OCI-LY7 (cell line): ENCODE measurements around the gene SPACA1. TPM values are rescaled to one million over a fixed set of nuclear protein-coding genes. Genes with fewer than 3 reads are reported as not detected.

Source experiments
- BruUV-seq: library from RNA; stranded (reverse); fragments of 400-500 nt; replicated peaks from 2 replicates; lab custom pipeline; 2021; lab: Mats Ljungman, UMichigan
- CTCF ChIA-PET: fragments of 300-600 bp; sonication (Branson Sonifier 250); formaldehyde crosslinking; loops from one replicate; lab custom pipeline; 2022; ENCODE audit warnings: antibody characterized with exemption; ENCODE audit not compliant: unreplicated experiment; lab: Charles Lee
- POLR2A ChIA-PET: fragments of 300-600 bp; sonication (Branson Sonifier 250); formaldehyde crosslinking; loops from one replicate; lab custom pipeline; 2022; ENCODE audit warnings: antibody characterized with exemption; lab: Charles Lee
- DNase-seq: peaks from one replicate; pipeline ENCODE4 v3.0.0-alpha.2; 2015; ENCODE audit warnings: low spot score
- H2AFZ ChIP-seq: fragments of 200-600 bp; sonication (generic), shearing (Covaris generic); 2 replicates; pipeline ENCODE4 v1.6.1; 2014; ENCODE audit warnings: mild to moderate bottlenecking, antibody characterized with exemption, low read length, moderate library complexity
- H3K27ac ChIP-seq: fragments of 200-600 bp; sonication (generic); 2 replicates; pipeline ENCODE4 v1.5.1; 2014; ENCODE audit warnings: mixed run types, low read depth, mild to moderate bottlenecking, moderate library complexity, low read length, inconsistent platforms; ENCODE audit not compliant: poor library complexity, severe bottlenecking
- H3K36me3 ChIP-seq: fragments of 200-600 bp; sonication (generic); 2 replicates; pipeline ENCODE4 v1.6.1; 2014; ENCODE audit warnings: mild to moderate bottlenecking, antibody characterized with exemption, low read length, moderate library complexity, mixed read lengths; ENCODE audit not compliant: insufficient read depth
- H3K4me1 ChIP-seq: fragments of 200-600 bp; sonication (generic); 2 replicates; pipeline ENCODE4 v1.5.1; 2014; ENCODE audit warnings: mild to moderate bottlenecking, low read length; ENCODE audit not compliant: insufficient read depth, poor library complexity, severe bottlenecking
- H3K4me2 ChIP-seq: fragments of 200-600 bp; sonication (generic); 2 replicates; pipeline ENCODE4 v1.6.1; 2014; ENCODE audit warnings: mild to moderate bottlenecking, low read length
- H3K4me3 ChIP-seq: fragments of 200-600 bp; sonication (generic); 2 replicates; pipeline ENCODE4 v1.5.1; 2014; ENCODE audit warnings: mild to moderate bottlenecking, low read depth, low read length; ENCODE audit not compliant: poor library complexity, severe bottlenecking
- H3K79me2 ChIP-seq: fragments of 200-600 bp; sonication (generic); 2 replicates; pipeline ENCODE4 v1.6.1; 2016; ENCODE audit warnings: low read depth, mild to moderate bottlenecking, low read length, moderate library complexity, mixed read lengths; ENCODE audit not compliant: insufficient read depth
- H3K9me2 ChIP-seq: fragments of 200-600 bp; sonication (generic); 2 replicates; pipeline ENCODE4 v1.6.1; 2016; ENCODE audit warnings: mild to moderate bottlenecking, low read length, mixed read lengths; ENCODE audit not compliant: insufficient read depth
- H3K9me3 ChIP-seq: fragments of 200-600 bp; sonication (generic); 2 replicates; pipeline ENCODE4 v1.6.1; 2014; ENCODE audit warnings: mild to moderate bottlenecking, mixed run types, low read length, mixed read lengths
- H4K20me1 ChIP-seq: fragments of 200-600 bp; sonication (generic); 2 replicates; pipeline ENCODE4 v1.6.1; 2014; ENCODE audit warnings: mild to moderate bottlenecking, antibody characterized with exemption, low read length, moderate library complexity, mixed read lengths; ENCODE audit not compliant: insufficient read depth
- EZH2phosphoT487 ChIP-seq: fragments of 200-600 bp; sonication (generic); IDR thresholded peaks from 2 replicates; pipeline ENCODE4 v1.6.1; 2018; ENCODE audit warnings: low read depth, borderline replicate concordance, mild to moderate bottlenecking, mixed run types, antibody characterized with exemption, low read length, moderate library complexity, mixed read lengths
- intact Hi-C: fragments of 100-400 bp; cut with micrococcal nuclease; formaldehyde crosslinking; loops from one replicate; pipeline ENCODE4 v1.10.0; 2022; ENCODE audit not compliant: unreplicated experiment
- total RNA-seq, 2 experiments: library from RNA; depleted of rRNA in 1 of 2; stranded (reverse); fragments of >200 nt in 1 of 2; shearing (Covaris generic) in 1 of 2; gene quantifications; 2 replicates each; pipeline ENCODE4 v1.2.3, GENCODE V29; 2014 to 2022
- TF ChIP-seq, protein P1 (sequence below): fragments of 200-600 bp; sonication (generic); conservative IDR thresholded peaks from 2 replicates; pipeline ENCODE4 v1.5.1; 2014; ENCODE audit warnings: mild to moderate bottlenecking, antibody characterized with exemption, low read length, moderate library complexity, mixed read lengths

SPACA1 gene
- total RNA-seq, 2 experiments from 2014 or later, result not detected

DNA sequence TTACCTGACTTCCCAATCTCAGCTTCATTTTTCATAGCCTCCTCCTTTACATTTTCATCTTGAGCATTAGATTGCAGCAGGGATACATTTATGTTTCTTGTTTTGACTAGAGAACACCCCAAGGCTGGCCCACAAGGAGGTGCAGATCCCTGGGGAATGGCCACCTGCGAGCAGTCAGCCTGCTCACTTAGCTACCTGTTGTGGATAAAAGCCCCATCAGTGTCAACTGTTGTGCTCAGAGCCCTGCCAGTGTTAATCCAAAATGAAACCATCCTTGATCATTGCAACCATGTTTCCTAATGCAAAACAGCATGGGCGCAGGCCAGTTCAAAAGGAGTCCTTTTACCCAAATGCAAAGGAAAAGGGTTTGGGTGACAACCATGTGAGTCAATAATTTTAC, 67.7 kb downstream of the SPACA1 start:
- intact Hi-C loops, result no loop called here
- peak overlapping the region; percentile 69 for H2AFZ ChIP-seq
- no peaks in the 10 kb centered on the region for H3K79me2 ChIP-seq
- TF ChIP-seq, protein P1, sequence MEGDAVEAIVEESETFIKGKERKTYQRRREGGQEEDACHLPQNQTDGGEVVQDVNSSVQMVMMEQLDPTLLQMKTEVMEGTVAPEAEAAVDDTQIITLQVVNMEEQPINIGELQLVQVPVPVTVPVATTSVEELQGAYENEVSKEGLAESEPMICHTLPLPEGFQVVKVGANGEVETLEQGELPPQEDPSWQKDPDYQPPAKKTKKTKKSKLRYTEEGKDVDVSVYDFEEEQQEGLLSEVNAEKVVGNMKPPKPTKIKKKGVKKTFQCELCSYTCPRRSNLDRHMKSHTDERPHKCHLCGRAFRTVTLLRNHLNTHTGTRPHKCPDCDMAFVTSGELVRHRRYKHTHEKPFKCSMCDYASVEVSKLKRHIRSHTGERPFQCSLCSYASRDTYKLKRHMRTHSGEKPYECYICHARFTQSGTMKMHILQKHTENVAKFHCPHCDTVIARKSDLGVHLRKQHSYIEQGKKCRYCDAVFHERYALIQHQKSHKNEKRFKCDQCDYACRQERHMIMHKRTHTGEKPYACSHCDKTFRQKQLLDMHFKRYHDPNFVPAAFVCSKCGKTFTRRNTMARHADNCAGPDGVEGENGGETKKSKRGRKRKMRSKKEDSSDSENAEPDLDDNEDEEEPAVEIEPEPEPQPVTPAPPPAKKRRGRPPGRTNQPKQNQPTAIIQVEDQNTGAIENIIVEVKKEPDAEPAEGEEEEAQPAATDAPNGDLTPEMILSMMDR, result no peak
- TF ChIP-seq EZH2phosphoT487, result no peak
- H3K36me3 ChIP-seq, result peaks cover 6% of the 10 kb centered on the region; the same call in 1 of the 2 replicates
- H4K20me1 ChIP-seq, result no peaks in the 10 kb centered on the region
- ChIA-PET CTCF (no interaction called here), POLR2A (interaction anchor here (0.5 to 1.4 kb wide), 8 partner anchors 9 to 409 kb away, joined by 3 to 5 read pairs (median 3); no protein-coding TSS in a partner anchor)
- peak; percentile 84 for DNase-seq
- no peaks in the 10 kb centered on the region for H3K9me2 ChIP-seq
- H3K9me3 ChIP-seq, result peaks cover 9% of the 10 kb centered on the region
- peak overlapping the region; percentile 95 for H3K27ac ChIP-seq
- peak overlapping the region; percentile 69 for H3K4me2 ChIP-seq
- BruUV-seq, result no TSS peak
- H3K4me1 ChIP-seq, result peaks cover 40% of the 10 kb centered on the region
- H3K4me3 ChIP-seq, result peak overlapping the region; percentile 44

DNA sequence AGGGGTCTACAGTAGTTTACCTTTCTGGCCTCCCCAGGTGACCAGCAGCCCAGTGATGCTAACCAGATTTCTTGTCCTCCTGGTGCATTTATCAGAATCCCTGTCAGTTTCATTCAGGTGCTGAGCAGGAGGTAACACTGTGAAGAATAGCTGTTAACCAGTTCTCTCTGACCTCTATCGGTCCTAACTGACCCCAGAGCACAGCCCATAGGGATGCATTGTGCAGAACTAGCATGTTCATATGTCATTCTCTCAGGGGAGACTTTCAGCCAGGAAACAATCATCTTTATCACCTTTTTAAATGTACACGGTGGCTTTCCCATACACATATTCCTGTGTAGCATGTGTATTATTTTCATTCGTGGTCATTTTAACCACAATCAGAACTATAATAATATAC, 68.6 kb downstream of the SPACA1 start:
- DNase-seq, result peak; percentile 7
- no peaks in the 10 kb centered on the region for H4K20me1 ChIP-seq
- intact Hi-C loops, result no loop called here
- peak overlapping the region; percentile 95 for H3K27ac ChIP-seq
- ChIA-PET POLR2A (no interaction called here), CTCF (no interaction called here)
- peak overlapping the region; percentile 69 for H3K4me2 ChIP-seq
- peaks cover 9% of the 10 kb centered on the region for H3K9me3 ChIP-seq
- H3K36me3 ChIP-seq, result peaks cover 6% of the 10 kb centered on the region; the same call in 1 of the 2 replicates
- no TSS peak for BruUV-seq
- no peaks in the 10 kb centered on the region for H3K79me2 ChIP-seq
- H3K4me3 ChIP-seq, result peak overlapping the region; percentile 44
- no peaks in the 10 kb centered on the region for H3K9me2 ChIP-seq
- H2AFZ ChIP-seq, result peak overlapping the region; percentile 69; the same call in 1 of the 2 replicates
- TF ChIP-seq EZH2phosphoT487, result no peak
- TF ChIP-seq, protein P1, result no peak
- H3K4me1 ChIP-seq, result peaks cover 40% of the 10 kb centered on the region

Other genes starting within 250 kb of the SPACA1 start
- 109 and 150 TPM in 2 replicates for gene CNR1, start 118.5 kb downstream of the SPACA1 start, total RNA-seq (2014; rRNA removed; shearing (Covaris generic))
- 246 and 247 TPM in 2 replicates for gene CNR1, start 118.5 kb downstream of the SPACA1 start, total RNA-seq (2022)